Measurements from ENCODE around the gene PRKCH.

Gene PRKCH

GRCh38 chr14:61335671-61336275 is 14.4 kb downstream of the PRKCH start:
- DNase-seq (ENCODE audit: low read depth in 1 of 2, low spot score in 1 of 2) = no peak

- peak in 1 of 2 donors; percentile 57 for DNase-seq (ENCODE audit: low read depth in 1 of 2, low spot score in 1 of 2)
Observed at GRCh38 chr14:61337893-61338292, 16.5 kb downstream of the PRKCH start.

- no peak for DNase-seq (ENCODE audit: low read depth in 1 of 2, low spot score in 1 of 2)
Observed at GRCh38 chr14:61338457-61338856, 17.1 kb downstream of the PRKCH start.

- no peak for DNase-seq (ENCODE audit: low read depth in 1 of 2, low spot score in 1 of 2)
Observed at GRCh38 chr14:61341275-61342206, 20.2 kb downstream of the PRKCH start.

- DNase-seq (ENCODE audit: low read depth in 1 of 2, low spot score in 1 of 2) = peak; percentile 44 to 72
Observed at GRCh38 chr14:61342486-61342885, 21.1 kb downstream of the PRKCH start.

- DNase-seq (ENCODE audit: low read depth in 1 of 2, low spot score in 1 of 2) = no peak
Observed at GRCh38 chr14:61342932-61343331, 21.6 kb downstream of the PRKCH start.

- DNase-seq (ENCODE audit: low read depth in 1 of 2, low spot score in 1 of 2) = no peak
Observed at GRCh38 chr14:61343471-61343870, 22.1 kb downstream of the PRKCH start.

- DNase-seq (ENCODE audit: low read depth in 1 of 2, low spot score in 1 of 2) = no peak
Observed at GRCh38 chr14:61343991-61344405, 22.6 kb downstream of the PRKCH start.

GRCh38 chr14:61344437-61345150 is 23.2 kb downstream of the PRKCH start:
- no peak for DNase-seq (ENCODE audit: low read depth in 1 of 2, low spot score in 1 of 2)

GRCh38 chr14:61345151-61345482 is 23.7 kb downstream of the PRKCH start:
- DNase-seq (ENCODE audit: low read depth in 1 of 2, low spot score in 1 of 2) = no peak

GRCh38 chr14:61346221-61346620 is 24.8 kb downstream of the PRKCH start:
- DNase-seq (ENCODE audit: low read depth in 1 of 2, low spot score in 1 of 2) = no peak

GRCh38 chr14:61346793-61347192 is 25.4 kb downstream of the PRKCH start:
- no peak for DNase-seq (ENCODE audit: low read depth in 1 of 2, low spot score in 1 of 2)

- no peak for DNase-seq (ENCODE audit: low read depth in 1 of 2, low spot score in 1 of 2)
Observed at GRCh38 chr14:61347826-61348443, 26.6 kb downstream of the PRKCH start.

- DNase-seq (ENCODE audit: low read depth in 1 of 2, low spot score in 1 of 2) = no peak
Observed at GRCh38 chr14:61350427-61351270, 29.3 kb downstream of the PRKCH start.

- DNase-seq (ENCODE audit: low read depth in 1 of 2, low spot score in 1 of 2) = no peak
Observed at GRCh38 chr14:61351477-61351876, 30.1 kb downstream of the PRKCH start.

- no peak for DNase-seq (ENCODE audit: low read depth in 1 of 2, low spot score in 1 of 2)
Observed at GRCh38 chr14:61355892-61356325, 34.5 kb downstream of the PRKCH start.

- no peak for DNase-seq (ENCODE audit: low read depth in 1 of 2, low spot score in 1 of 2)
Observed at GRCh38 chr14:61357123-61357522, 35.7 kb downstream of the PRKCH start.

GRCh38 chr14:61358554-61359226 is 37.3 kb downstream of the PRKCH start:
- no peak for DNase-seq (ENCODE audit: low read depth in 1 of 2, low spot score in 1 of 2)

GRCh38 chr14:61360796-61361525 is 39.6 kb downstream of the PRKCH start:
- no peak for DNase-seq (ENCODE audit: low read depth in 1 of 2, low spot score in 1 of 2)

Measured in stimulated activated CD4-positive, alpha-beta T cell treated with anti-CD3 and anti-CD28 coated beads, Interleukin-15, amount 100 ng/mL, for 1 hour (primary cell).